Measurements from ENCODE around the gene EVA1A.

EVA1A gene

DNA sequence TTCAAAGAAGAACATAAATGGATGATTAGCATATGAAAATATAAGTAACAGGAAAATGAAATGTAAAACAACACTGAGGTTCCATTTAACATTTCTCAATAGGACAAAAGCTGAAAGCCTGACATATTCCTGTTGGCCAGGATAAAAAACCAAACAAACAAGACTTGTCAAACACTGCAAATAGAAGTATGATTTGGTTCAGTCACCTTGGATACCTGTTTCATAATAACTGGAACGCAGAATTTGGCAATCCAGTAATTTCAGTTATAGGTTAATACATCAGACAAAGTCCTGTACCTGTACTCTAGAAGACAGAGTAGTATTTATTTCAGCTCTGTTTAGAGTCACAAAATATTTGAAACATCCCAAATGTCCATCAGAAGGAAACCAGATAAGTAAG lies 16.5 kb upstream of the EVA1A start:
- intact Hi-C loops (cut with DNase I; ENCODE audit: low total_unique reads), result no loop called here
- Histone ChIP-seq H3K36me3 (no peaks in the 10 kb centered on the region), H3K27ac (no peak overlapping the region), H3K9me3 (no peaks in the 10 kb centered on the region), H3K4me1 (no peaks in the 10 kb centered on the region), H3K27me3 (no peaks in the 10 kb centered on the region), H3K4me3 (no peak overlapping the region)
- no peak for DNase-seq
- TF ChIP-seq, protein P1, sequence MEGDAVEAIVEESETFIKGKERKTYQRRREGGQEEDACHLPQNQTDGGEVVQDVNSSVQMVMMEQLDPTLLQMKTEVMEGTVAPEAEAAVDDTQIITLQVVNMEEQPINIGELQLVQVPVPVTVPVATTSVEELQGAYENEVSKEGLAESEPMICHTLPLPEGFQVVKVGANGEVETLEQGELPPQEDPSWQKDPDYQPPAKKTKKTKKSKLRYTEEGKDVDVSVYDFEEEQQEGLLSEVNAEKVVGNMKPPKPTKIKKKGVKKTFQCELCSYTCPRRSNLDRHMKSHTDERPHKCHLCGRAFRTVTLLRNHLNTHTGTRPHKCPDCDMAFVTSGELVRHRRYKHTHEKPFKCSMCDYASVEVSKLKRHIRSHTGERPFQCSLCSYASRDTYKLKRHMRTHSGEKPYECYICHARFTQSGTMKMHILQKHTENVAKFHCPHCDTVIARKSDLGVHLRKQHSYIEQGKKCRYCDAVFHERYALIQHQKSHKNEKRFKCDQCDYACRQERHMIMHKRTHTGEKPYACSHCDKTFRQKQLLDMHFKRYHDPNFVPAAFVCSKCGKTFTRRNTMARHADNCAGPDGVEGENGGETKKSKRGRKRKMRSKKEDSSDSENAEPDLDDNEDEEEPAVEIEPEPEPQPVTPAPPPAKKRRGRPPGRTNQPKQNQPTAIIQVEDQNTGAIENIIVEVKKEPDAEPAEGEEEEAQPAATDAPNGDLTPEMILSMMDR (IDR thresholded peaks at IDR 0.05), result no peak

DNA sequence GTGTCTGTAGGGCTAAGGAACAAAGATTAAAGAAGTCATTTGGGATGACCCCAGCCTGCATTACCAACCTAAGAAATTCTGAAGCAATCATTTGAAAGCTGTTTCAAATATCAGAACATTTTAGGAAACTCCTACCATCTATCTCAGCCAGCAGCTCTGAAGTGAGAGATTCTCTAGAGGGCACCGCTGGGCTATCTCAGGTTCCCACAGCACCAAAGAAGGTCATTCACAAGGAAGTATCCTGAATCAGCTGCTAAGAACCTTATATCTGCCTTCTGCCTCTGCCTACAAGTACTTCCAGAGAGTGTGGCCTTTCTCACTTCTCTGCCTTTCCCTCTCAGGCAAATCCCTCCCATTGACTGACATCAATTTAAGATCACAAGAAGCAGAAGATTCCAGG lies 13.4 kb upstream of the EVA1A start:
- intact Hi-C loops (cut with DNase I; ENCODE audit: low total_unique reads), result no loop called here

DNA sequence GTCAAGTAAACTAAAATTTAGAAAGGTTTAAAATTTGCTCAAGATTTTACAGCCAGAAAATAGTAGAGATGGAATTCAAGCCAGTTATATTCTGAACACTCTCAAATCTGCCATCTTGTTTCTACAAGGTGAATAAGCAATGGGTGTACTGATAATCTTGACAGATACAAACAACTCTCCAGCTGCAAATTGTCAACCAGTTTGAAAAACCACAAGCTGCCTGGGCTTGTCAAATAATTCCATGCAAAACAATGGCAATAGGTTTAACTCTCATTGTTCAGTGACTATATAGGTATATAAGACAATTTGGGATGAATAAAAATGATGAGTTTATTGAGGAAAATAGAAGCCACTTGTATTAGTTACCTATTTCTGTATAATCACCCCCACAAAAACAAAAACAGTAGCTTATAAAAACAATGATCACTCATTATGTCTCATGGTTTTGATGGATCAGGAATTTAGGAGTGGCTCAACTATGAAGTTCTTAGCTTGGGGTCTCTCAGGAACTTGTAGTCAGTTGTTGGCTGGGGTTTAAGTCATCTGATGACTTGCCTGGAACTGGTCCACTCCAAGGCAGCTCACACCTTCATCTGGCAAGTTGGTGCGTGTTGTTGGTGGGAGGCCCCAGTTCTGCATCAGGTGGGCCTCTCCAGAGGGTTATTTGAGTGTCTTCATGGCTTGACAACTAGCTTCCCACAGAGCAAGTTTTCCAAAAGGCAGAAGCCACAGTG lies 12.6 kb upstream of the EVA1A start:
- Histone ChIP-seq H3K9me3 (no peaks in the 10 kb centered on the region), H3K27me3 (no peaks in the 10 kb centered on the region), H3K27ac (no peak overlapping the region), H3K4me3 (no peak overlapping the region), H3K4me1 (no peaks in the 10 kb centered on the region), H3K36me3 (no peaks in the 10 kb centered on the region)
- TF ChIP-seq, protein P1 (IDR thresholded peaks at IDR 0.05), result no peak
- DNase-seq, result no peak
- intact Hi-C loops (cut with DNase I; ENCODE audit: low total_unique reads), result no loop called here

More for the DNA sequence above, 13.4 kb upstream of the EVA1A start:
- no peaks in the 10 kb centered on the region for H3K27me3 ChIP-seq
- TF ChIP-seq, protein P1 (IDR thresholded peaks at IDR 0.05), result no peak
- H3K27ac ChIP-seq, result no peak overlapping the region
- no peaks in the 10 kb centered on the region for H3K9me3 ChIP-seq
- H3K36me3 ChIP-seq, result no peaks in the 10 kb centered on the region
- no peak for DNase-seq
- no peaks in the 10 kb centered on the region for H3K4me1 ChIP-seq
- no peak overlapping the region for H3K4me3 ChIP-seq

DNA sequence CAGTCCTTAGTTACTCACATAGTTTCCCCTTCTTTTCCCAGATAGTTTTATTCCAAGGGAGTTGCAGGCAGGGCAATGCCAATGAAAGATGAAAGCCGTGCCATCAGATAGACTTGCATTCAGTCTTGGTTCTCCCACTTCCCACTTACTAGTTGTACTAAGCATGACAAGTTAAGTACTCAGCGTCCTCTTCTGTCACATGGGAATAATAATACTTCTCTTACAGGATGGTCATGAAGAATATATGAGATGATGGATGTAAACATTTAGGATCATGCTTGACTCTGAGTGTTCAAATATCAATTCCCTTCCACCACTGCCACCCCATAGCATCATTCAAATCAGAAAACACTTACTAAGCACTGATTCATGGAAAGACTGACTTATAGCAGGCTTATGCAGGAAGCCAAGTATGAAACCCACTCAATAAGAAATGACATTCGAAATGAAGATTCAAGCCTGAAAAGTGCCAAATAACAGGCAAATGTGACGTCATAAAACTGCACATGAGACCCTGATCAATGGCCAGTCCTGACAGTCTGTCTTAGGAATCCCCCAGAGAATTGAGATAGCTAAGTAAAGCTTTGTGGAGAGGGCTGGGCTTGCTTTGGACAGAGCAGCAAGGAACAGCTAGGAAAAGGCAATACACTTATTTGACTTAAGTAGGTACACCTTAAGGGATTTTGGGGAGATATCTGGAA lies 11.1 kb upstream of the EVA1A start:
- Histone ChIP-seq H3K4me1 (no peaks in the 10 kb centered on the region), H3K4me3 (no peak overlapping the region), H3K27me3 (no peaks in the 10 kb centered on the region), H3K36me3 (no peaks in the 10 kb centered on the region), H3K9me3 (no peaks in the 10 kb centered on the region), H3K27ac (no peak overlapping the region)
- DNase-seq, result no peak
- intact Hi-C loops (cut with DNase I; ENCODE audit: low total_unique reads), result no loop called here
- TF ChIP-seq, protein P1 (IDR thresholded peaks at IDR 0.05), result no peak

DNA sequence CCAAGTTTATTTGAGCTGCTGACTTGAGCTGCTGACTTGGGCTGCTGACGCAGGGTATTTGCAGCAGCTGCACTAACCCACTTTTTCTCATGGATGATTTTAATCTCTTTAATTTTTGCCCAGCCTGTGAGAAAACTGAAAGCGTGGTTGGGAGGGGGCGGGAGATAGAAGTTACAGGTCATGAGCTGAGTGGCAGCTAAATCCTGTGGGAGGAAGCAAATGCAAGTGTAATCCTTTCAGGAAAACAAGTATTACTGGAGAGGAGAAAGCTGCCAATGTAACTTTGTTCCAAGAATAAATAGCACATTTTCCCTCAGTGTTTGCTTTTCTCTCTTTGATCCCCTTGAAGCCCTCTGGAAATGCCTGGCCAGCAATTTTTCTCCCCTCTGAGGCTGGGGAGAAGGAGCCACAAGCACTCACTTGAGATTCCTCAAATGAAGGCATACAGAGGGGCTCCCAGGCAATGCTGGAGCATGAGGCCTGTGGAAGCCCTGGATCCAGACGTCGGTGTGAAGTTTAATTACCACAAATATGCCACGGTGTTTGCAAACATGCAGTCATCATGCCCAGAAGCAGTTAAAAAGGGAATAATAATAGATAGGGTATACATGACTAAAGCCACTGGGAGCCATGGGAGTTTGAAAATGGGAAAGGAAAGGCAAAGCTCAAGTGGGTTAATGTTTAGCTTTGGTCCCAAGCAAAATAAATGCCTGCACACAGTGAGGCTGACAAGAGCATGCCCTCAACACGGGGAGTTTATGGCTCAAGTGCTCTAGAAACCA lies 10.4 kb upstream of the EVA1A start:
- no peak for DNase-seq
- no peak overlapping the region for H3K27ac ChIP-seq
- H3K36me3 ChIP-seq, result no peaks in the 10 kb centered on the region
- H3K4me1 ChIP-seq, result no peaks in the 10 kb centered on the region
- no peaks in the 10 kb centered on the region for H3K27me3 ChIP-seq
- intact Hi-C loops (cut with DNase I; ENCODE audit: low total_unique reads), result no loop called here
- H3K9me3 ChIP-seq, result no peaks in the 10 kb centered on the region
- no peak overlapping the region for H3K4me3 ChIP-seq
- TF ChIP-seq, protein P1 (IDR thresholded peaks at IDR 0.05), result no peak
